GM19397 (cell line): ENCODE results near the gene TRIM14.
A peak's percentile ranks its signal among the peaks of the same experiment; 100 is the strongest.
"Not testable (repeated sequence)": the region's sequence is repeated elsewhere in the genome, so short reads cannot be mapped to it uniquely, and the experiment has no call there.

Source experiments
- ATAC-seq: cut with Tn5 transposase; IDR thresholded peaks from one replicate; pipeline ENCODE4 v1.9.1; 2021; ENCODE audit warnings: mild to moderate bottlenecking, moderate library complexity; ENCODE audit not compliant: unreplicated experiment

Gene TRIM14

DNA sequence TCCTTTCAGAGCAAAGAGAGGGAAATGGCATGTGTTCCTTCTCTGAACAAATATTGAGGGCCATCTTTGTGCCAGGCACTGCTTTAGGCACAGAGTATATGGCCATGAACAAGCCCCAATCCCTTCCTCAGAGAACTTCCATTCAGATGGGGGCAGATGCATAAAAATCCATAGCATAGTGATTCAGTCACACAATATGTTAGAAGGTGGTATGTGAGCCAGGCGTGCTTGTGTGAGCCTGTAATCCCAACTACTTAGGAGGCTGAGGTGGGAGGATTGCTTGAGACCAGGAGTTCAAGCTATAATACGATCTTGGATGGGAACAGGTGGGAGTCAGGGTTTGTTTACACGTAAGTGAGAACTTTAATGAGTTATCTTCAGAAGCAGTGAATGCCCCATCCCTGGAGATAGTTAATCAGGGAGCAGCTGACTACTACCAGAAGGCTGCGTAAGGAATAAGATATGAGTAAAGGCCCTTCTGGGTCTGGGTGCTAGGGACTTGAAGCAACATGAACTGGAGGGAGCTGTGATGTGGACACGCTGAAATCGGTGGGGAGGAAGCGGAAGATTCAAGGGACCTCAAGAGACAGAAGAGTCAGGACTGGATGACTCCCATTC, 35.3 kb downstream of the TRIM14 start:
- ATAC-seq: no peak

GRCh38 chr9:98083061-98083501, 35.9 kb downstream of the TRIM14 start:
- ATAC-seq: no peak

- no peak for ATAC-seq
Observed at GRCh38 chr9:98081477-98082219, 37.4 kb downstream of the TRIM14 start.

GRCh38 chr9:98080780-98081179, 38.2 kb downstream of the TRIM14 start:
- no peak for ATAC-seq

GRCh38 chr9:98080326-98080725, 38.7 kb downstream of the TRIM14 start:
- no peak for ATAC-seq

DNA sequence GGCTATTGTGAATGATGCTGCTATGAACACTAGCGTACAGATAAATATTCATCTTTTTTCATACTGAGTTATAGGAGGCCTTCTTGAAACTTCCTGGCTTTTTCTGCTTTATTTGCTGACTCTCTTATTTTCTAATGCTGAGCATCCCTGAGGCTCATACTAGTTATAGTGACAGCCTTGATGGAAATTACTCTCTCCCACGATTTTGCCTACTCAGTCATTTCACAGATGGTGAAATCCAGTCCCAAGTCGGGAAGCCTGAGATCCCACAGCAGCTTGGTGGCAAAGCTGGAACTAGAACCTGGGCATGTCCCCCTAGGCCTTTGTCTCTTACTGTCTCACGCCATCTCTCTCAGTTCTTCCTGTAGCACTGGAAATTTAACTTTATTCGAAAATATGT, 40.1 kb downstream of the TRIM14 start:
- ATAC-seq: no peak

- ATAC-seq: not testable (repeated sequence)
Observed at GRCh38 chr9:98076514-98076890, 42.5 kb downstream of the TRIM14 start.

DNA sequence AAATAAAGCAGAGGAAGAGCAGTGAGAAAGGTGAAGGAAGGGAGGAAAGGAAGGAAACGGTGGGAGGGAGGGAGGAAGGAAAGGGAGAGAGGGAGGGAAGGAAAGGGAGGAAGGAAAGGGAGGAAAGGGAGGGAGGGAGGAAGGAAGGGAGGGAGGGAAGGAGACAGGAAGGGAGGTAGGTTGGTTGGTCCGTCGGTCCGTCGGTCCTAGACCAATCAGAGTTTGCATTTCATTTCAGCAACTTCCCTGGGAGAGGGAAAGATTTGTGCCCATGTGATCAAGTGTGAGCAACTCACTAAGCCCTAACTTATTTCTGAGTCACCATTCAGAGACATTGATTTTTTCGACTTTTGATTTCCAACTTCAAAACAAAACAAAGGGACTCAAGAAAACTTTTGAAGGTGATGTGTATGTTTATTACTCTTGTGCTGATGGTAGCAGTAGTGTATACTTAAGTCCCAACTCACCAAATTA, 43.7 kb downstream of the TRIM14 start:
- no peak for ATAC-seq

- no peak for ATAC-seq
Observed at GRCh38 chr9:98074115-98074990, 44.7 kb downstream of the TRIM14 start.

DNA sequence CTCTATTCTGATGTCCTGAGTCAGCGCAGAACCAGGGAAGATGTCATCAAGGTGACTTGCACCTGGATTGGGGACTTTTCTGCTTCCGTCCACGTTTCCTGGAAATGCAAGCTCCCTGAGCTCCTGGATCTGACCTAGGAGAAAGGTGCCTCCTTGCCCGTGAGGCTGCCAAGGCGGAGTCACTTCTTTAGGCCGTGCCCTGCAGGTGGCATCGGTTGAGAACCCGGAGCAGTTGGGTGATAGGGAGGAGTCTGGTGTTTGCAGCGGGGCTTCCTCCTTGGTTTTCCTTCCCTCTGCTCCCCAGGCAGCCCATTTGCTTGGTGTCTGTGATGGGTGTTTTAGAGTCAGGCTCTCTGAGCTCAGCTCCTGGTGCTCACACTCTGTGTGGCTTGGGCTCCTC, 47.3 kb downstream of the TRIM14 start:
- ATAC-seq: no peak

- no peak for ATAC-seq
Observed at GRCh38 chr9:98070704-98071103, 48.3 kb downstream of the TRIM14 start.

DNA sequence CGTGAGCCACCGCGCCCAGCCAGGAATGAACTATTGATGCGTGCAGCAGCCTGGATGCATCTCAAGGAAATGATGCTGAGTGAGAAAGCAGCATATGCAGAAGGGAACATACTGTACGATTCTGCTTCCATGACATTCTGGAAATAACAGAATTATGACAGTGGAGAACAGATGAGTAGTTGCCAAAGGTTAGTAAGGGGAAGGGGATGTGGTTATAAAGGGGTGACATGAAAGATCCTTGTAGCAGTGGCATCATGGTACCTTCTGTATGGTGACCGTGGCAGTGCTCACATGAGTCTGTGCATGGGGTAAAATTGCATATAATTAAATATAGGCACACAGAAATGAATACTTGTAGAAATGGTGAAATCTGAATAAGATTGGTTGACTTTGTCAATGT, 49.5 kb downstream of the TRIM14 start:
- no peak for ATAC-seq

DNA sequence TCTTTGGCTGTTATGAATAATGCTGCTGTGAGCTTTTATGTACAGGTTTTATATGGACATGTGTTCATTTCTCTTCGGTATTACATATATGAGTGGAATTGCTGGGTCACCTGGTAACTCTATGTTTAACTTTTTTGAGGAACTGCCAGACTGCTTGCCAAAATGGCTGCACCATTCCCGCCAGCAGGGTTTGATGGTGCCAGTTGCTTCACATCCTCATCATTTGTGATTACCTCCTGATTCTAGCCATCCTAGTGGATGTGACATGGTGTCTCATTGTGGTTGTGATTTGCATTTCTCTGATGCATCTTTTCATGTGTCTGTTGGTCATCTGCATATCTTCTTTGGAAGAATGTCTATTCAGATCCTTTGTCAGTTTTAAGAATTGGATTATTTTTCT, 51.8 kb downstream of the TRIM14 start:
- no peak for ATAC-seq

GRCh38 chr9:98066235-98066634, 52.8 kb downstream of the TRIM14 start:
- no peak for ATAC-seq

DNA sequence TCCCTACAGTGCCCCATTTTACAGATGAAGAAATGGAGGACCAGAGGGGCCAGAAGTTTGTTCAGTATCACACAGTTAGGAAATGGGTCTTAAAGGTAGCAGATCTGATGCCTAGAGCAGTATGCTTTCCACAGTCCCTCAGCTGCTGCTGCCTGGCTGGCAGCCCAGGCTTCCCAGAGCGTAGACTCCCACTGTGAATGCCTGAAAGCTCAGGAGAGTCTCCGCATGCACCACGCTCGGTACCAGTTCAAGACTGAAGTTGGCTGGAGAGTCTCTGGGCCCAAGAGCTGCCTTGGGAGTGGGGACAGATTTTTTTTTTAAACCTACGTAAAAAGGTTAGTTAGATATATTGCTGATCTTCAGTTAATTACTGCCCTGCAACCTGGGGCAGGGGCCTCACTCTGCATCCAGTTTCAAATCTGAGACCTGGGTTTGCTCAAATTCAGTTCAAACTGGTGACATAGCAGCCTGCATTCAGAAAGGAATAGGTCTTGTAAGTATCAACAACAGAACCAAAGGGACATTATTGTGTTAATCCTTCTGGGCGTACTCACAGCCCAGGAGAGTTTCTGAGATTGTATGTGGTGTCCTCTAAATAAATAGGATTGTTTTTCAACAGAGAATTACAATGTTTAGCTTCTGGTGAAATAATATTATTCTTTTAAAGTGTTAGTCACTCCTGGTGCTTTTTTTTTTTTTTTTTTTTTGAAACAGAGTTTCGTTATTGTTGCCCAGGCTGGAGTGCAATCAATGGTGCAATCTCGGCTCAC, 54.2 kb downstream of the TRIM14 start:
- ATAC-seq: no peak

DNA sequence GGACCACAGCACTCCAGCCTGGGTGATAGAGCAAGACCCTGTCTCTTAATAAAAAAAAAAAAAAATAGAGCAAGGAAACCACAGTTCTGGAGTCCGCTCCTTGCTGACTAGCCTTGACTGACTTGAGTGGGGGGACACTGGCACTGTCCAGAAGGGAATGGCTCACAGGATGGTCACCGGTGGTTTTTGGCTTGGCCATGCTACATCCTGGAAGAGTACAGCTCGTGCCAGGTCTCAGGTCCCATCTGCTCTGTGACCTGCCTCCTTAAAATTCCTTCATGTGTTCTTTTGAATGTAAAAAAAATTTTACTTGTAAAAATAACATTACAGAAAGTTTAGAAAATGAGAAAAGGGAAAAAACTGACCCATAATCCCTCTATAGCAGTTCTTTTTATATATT, 56.9 kb downstream of the TRIM14 start:
- no peak for ATAC-seq

DNA sequence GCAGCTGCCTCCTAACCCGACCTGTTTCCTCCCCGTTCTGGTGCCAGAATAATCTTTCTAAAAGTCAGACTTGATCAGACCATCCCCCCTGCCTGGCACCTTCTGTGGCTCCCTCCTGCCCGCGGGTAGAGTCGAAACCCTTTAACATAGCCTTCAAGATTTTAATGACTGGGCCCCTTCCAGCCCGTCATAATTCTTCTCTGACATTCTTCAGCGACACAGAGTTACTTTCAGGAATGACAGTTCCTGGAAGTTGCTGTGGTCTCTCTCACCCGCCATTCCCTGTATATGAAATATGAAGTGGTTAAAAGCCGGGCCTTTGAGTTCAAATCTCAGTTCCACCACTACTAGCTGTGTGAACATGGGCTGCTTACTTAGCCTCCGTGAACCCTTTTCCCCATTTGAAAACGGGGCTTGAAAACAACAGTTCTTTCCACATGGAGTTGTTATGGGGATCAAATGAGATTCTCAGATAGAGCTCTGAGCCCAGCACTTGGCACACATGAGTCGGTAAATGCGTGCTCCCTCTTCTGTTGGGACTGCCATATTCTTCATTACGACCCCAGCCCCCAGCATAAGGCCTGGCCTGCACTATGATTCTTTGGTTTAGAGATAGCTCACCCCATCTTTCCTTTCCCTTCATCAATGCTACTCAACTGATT, 61.8 kb downstream of the TRIM14 start:
- no peak for ATAC-seq

DNA sequence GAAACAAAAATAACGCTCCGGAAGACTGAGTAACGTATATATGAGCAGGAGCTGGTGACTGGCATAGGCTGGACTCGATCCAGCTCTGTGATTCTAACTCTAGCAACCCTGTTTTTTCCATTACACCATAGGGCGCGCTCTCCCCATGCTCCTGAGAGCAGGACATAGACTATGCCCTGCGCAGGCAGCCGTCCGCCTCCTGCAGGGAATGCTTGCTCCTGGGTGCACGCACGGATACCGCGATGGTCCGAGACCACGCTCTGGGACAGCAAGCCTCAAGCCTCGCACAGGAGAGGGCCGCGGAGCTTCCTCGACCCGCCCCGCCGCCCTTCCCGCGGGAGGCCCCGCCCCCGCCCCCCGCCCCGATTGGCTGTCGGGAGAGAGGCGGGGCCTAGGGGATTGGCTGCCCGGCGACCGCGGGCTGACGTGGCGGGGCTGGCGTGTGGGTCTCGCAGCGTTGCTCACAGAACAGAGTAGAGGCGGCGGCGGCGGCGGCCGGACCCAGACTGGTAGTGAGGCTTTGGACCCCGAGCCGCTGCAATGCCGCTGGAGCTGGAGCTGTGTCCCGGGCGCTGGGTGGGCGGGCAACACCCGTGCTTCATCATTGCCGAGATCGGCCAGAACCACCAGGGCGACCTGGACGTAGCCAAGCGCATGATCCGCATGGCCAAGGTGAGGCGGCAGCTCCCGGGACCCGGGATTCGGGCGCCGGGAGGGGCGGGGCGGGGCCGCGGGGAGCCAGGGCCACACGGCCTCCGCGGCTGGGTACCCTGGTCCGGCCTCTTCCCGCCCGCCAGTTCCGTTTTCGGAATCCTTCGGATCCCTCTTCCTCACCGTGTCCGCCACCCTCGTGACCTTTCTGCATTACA, 62.5 kb downstream of the TRIM14 start, which contains the start of gene NANS:
NANS (plus strand) TSS at position 464 of the 869 bp plus-strand sequence; CDS start at position 541, 77 bp downstream.
- ATAC-seq: peak; percentile 97

DNA sequence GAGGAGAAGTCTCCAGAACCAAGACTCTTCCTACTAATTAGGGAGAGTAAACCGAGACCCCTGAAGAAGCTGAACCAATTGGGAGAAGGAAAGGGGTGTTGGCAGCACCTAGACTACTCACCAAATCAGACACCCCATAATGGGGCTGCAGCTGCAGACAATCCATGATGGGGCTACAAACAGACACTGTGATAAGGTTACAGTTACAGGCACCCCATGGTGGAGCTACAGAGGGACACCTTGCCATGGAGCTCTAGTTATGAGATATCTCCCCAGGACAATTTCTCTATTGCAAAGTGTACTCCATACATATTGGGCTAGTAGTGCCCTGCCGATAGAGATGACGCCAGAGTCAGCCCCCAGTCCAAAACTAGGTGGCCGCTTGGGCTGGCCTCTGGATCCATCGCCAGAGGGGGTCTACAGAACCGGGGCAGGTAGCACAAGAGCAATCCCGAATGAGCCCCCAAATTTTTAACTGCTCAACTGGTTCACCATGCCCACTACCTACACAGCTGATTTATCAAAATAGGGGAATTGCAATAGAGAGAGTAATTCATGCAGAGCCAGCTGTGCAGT, 64.6 kb downstream of the TRIM14 start:
- no peak for ATAC-seq
